GM12873 (cell line): ENCODE data around the gene NAPA.

Experiments
- TF ChIP-seq, protein P1 (sequence below): IDR thresholded peaks from 2 replicates; pipeline ENCODE4 v1.5.1; 2012; ENCODE audit warnings: low read depth, mild to moderate bottlenecking, moderate library complexity, low read length, control low read depth; ENCODE audit not compliant: insufficient read depth; ENCODE audit errors: missing control alignments

Gene NAPA

DNA sequence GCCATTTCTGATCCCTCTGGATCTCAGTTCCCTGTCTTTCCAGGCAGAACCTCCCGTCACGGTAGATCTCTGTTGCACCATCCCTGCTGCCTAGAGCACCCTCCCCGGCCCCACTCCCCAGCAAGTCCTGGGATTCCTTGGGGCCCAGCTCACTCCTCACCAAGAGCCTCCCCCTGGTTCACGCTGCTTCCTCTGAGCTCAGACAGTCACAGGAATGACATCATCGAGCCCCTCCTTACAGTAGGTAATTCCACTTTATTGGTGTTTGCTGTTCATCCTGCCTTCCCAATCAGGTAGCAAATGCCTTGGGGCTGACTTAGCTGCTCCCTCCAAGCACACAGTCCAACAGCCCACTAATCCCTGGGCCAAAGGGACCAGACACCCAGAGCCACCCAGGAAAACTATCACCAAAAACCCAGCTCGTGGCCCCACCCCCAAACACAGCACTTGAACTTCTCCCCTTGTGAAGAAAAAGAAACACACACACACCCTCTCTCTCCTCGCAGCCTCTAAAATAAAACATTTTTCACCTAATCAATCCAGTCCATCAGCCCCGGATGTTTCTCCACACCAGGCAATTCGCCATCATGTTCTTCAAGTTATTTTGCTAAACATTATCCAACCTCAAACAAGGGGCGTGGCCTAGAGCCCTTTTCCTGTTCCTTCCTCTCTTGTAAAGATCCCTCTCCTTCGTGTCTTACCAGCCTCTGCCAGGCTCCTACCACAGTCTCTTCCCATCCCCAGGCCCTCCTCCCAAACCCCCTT lies 2.5 kb downstream of the NAPA start:
- TF ChIP-seq, protein P1, sequence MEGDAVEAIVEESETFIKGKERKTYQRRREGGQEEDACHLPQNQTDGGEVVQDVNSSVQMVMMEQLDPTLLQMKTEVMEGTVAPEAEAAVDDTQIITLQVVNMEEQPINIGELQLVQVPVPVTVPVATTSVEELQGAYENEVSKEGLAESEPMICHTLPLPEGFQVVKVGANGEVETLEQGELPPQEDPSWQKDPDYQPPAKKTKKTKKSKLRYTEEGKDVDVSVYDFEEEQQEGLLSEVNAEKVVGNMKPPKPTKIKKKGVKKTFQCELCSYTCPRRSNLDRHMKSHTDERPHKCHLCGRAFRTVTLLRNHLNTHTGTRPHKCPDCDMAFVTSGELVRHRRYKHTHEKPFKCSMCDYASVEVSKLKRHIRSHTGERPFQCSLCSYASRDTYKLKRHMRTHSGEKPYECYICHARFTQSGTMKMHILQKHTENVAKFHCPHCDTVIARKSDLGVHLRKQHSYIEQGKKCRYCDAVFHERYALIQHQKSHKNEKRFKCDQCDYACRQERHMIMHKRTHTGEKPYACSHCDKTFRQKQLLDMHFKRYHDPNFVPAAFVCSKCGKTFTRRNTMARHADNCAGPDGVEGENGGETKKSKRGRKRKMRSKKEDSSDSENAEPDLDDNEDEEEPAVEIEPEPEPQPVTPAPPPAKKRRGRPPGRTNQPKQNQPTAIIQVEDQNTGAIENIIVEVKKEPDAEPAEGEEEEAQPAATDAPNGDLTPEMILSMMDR, result no peak

GRCh38 chr19:47511681-47512080 lies 3.2 kb downstream of the NAPA start:
- TF ChIP-seq, protein P1, result no peak

DNA sequence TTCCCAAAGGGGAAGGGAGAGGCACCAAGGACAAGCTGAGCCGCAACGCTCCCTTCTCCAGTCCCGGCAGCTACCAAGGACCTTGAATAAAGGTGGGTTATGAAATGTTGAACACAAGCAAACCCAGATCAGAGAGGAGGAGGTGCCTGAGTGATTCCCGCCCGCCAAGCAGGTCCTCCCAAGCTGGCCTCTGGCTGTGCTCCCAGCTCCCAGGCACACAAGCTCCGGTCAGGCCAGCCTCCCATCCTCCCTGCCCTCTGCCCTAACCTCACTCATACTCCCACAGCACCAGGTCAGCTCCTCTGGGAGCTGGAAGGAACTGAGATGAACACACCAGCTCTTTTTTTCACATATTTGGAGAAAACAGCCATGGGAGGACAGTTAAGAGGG lies 3.7 kb downstream of the NAPA start:
- TF ChIP-seq, protein P1, result no peak

- TF ChIP-seq, protein P1, result no peak
Measured at GRCh38 chr19:47510516-47511127, 4.2 kb downstream of the NAPA start.

GRCh38 chr19:47509973-47510372 lies 4.9 kb downstream of the NAPA start:
- TF ChIP-seq, protein P1, result no peak

- TF ChIP-seq, protein P1, result no peak
Measured at GRCh38 chr19:47509170-47509847, 5.6 kb downstream of the NAPA start.

GRCh38 chr19:47508721-47509120 lies 6.1 kb downstream of the NAPA start:
- TF ChIP-seq, protein P1, result no peak
